Pancreas (tissue), 10 donors: Measurements from ENCODE around the gene KLK4. TPM values are rescaled to one million over a fixed set of nuclear protein-coding genes. Genes with fewer than 3 reads are reported as not detected.
A peak's percentile ranks its signal among the peaks of the same experiment; 100 is the strongest.

Source experiments
- ATAC-seq, 4 donors: fragments of 200-7000 bp; cut with Tn5 transposase; one replicate each; pipeline versions ENCODE4 v1.8.0 to v1.9.1; 2020; ENCODE audit warnings: mild to moderate bottlenecking in 4 of 4, moderate library complexity in 4 of 4
- DNase-seq, 6 donors: peaks; one replicate each; pipeline ENCODE4 v3.0.0-alpha.2; 2020
- FAIRE-seq: peaks from 2 replicates; lab custom pipeline; 2012; peaks lifted over from hg19 to GRCh38; lab: Jason Lieb, UNC
- H3K27ac ChIP-seq, 4 donors: fragments of 200-600 bp; sonication (generic); 1 replicate in 3 of 4; 2 replicates in 1 of 4; pipeline versions ENCODE4 v1.5.0 to v1.8.0; 2020
- H3K27me3 ChIP-seq, 4 donors: fragments of 200-600 bp; one replicate each; pipeline ENCODE4 v1.8.0; 2021
- H3K36me3 ChIP-seq, 3 donors: fragments of 200-600 bp; sonication (generic) in 1 of 3; one replicate each; pipeline versions ENCODE4 v1.5.0 to v1.8.0; 2020 to 2021
- H3K4me1 ChIP-seq, 3 donors: fragments of 200-600 bp; one replicate each; pipeline ENCODE4 v1.8.0; 2021
- H3K4me3 ChIP-seq, 4 donors: fragments of 200-600 bp; sonication (generic) in 2 of 4; one replicate each; pipeline versions ENCODE4 v1.5.0 to v1.8.0; 2020 to 2021
- H3K9me3 ChIP-seq, 4 donors: fragments of 200-600 bp; one replicate each; pipeline ENCODE4 v1.8.0; 2021
- WGBS, 2 donors: extraction: QIAGEN DNeasy Blood & Tissue Kit; methylation state at CpG; one replicate each; pipeline ENCODE4 v1.1.7; 2013; 5-methylcytosine and 5-hydroxymethylcytosine counted together
- intact Hi-C, 3 donors: fragments of 100-400 bp; cut with DNase I; formaldehyde crosslinking; loops; one replicate each; pipeline versions ENCODE4 v1.11.1 to v1.14.2; 2022
- polyA plus RNA-seq, 2 donors: library from polyadenylated mRNA; stranded (reverse); fragments of 200-250 nt; gene quantifications; one replicate each; pipeline ENCODE4 v1.2.3, GENCODE V29; 2013
- total RNA-seq, 6 donors: library from RNA; stranded (reverse); fragmentation: NEBNext Ultra II Directional in 4 of 6; extraction: Animal tissue kit (Norgen Biotek cat#: 25700) in 4 of 6; gene quantifications; one replicate each; pipeline versions ENCODE4 v1.2.1 to v1.2.4, GENCODE V29; 2021 to 2023
- TF ChIP-seq, protein P1 (sequence below), 4 donors: fragments of 200-600 bp; sonication (generic) in 3 of 4; IDR thresholded peaks; one replicate each; pipeline versions ENCODE4 v1.5.0 to v1.8.0; 2021; ENCODE audit warnings: antibody characterized with exemption in 4 of 4
- donor health status: healthy with polysubstance abuse.
- donor health status: DM: no; HTN: no; CAD: no; lungs with moderate emphysema.
- donor health status: DM: no; HTN: no; CAD: no.
- donor health status: control.
- donor health status: control.
- donor health status: Bipolar disorder and iron deficiency.
- donor health status: DM: yes; HTN: yes; CAD: no.
- donor health status: DM: no; HTN: no; CAD: no.
- donor health status: DM: no; HTN: no; CAD: no.
- donor health status: DM: yes; HTN: yes; CAD: no.

Gene KLK4
- total and polyA plus RNA-seq, 8 donors = 0.41 TPM; not detected in 7

- FAIRE-seq (no peak), ATAC-seq (no peak), DNase-seq (no peak)
- intact Hi-C loops = no loop called here
- no peak overlapping the region for H3K27ac ChIP-seq
- H3K36me3 ChIP-seq = no peaks in the 10 kb centered on the region
- H3K4me1 ChIP-seq = no peaks in the 10 kb centered on the region
- H3K27me3 ChIP-seq = no peaks in the 10 kb centered on the region
- WGBS, 2 donors = 51 to 57% methylated on average over 10 of the region's 10 CpGs
- H3K4me3 ChIP-seq = no peak overlapping the region
- H3K9me3 ChIP-seq = no peaks in the 10 kb centered on the region
- TF ChIP-seq, protein P1, sequence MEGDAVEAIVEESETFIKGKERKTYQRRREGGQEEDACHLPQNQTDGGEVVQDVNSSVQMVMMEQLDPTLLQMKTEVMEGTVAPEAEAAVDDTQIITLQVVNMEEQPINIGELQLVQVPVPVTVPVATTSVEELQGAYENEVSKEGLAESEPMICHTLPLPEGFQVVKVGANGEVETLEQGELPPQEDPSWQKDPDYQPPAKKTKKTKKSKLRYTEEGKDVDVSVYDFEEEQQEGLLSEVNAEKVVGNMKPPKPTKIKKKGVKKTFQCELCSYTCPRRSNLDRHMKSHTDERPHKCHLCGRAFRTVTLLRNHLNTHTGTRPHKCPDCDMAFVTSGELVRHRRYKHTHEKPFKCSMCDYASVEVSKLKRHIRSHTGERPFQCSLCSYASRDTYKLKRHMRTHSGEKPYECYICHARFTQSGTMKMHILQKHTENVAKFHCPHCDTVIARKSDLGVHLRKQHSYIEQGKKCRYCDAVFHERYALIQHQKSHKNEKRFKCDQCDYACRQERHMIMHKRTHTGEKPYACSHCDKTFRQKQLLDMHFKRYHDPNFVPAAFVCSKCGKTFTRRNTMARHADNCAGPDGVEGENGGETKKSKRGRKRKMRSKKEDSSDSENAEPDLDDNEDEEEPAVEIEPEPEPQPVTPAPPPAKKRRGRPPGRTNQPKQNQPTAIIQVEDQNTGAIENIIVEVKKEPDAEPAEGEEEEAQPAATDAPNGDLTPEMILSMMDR (IDR thresholded peaks at IDR 0.05) = no peak
Observed at GRCh38 chr19:50894478-50895356, 16.5 kb downstream of the KLK4 start.

GRCh38 chr19:50893047-50893736 lies 18.0 kb downstream of the KLK4 start:
- no peaks in the 10 kb centered on the region for H3K4me1 ChIP-seq
- H3K27me3 ChIP-seq = no peaks in the 10 kb centered on the region
- TF ChIP-seq, protein P1 (IDR thresholded peaks at IDR 0.05) = no peak
- no peak for DNase-seq
- H3K9me3 ChIP-seq = no peaks in the 10 kb centered on the region
- FAIRE-seq = no peak
- intact Hi-C loops = no loop called here
- peak in 1 of 4 donors; percentile 39 for ATAC-seq
- 85 to 86% methylated on average over 18 of the region's 18 CpGs for WGBS, 2 donors
- no peak overlapping the region for H3K4me3 ChIP-seq
- no peak overlapping the region for H3K27ac ChIP-seq
- no peaks in the 10 kb centered on the region for H3K36me3 ChIP-seq

- Histone ChIP-seq H3K36me3 (no peaks in the 10 kb centered on the region), H3K9me3 (no peaks in the 10 kb centered on the region), H3K27me3 (no peaks in the 10 kb centered on the region), H3K4me3 (no peak overlapping the region), H3K4me1 (no peaks in the 10 kb centered on the region), H3K27ac (no peak overlapping the region)
- TF ChIP-seq, protein P1 (IDR thresholded peaks at IDR 0.05) = no peak
- 76 to 86% methylated on average over 5 of the region's 5 CpGs for WGBS, 2 donors
- no peak for ATAC-seq
- no peak for FAIRE-seq
- intact Hi-C loops = no loop called here
- DNase-seq = no peak
Observed at GRCh38 chr19:50891253-50891625, 20.0 kb downstream of the KLK4 start.

DNA sequence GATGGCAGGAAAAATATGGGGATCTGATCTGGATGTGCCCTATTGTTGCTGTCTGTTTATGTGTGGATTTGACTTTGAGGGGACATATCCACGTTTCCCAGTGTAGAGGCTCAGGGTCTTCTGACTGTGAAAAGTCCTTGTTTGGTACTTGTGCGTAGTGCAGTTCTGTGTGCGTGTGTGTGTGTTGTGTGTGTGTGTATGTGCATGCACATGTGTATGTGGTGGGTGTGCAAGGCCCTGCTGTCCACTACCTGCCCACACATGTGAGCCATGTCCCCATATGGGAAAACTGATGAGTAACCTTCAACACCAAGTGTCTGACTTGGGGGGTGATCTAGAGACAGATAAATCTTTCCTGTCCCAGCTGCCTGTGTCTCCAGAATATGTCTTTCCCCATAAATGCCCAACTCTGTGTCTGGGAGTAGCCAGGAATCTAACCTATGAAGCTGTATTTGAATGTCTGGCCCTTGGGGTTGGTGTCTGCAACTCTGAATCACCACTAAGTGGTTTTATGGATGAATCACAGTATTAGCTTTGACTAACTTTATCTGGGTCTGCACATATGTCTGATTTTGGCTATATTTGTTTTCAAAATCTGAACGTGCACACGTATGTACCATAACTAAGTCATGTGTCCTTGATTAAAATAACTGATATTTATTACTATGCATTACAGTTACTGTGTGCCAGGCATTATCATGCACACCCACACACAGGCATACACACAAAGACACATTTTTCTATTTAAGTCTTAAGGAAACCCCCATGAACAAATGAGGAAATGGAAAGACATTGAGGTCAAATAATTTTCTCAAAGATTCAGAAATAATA lies 20.6 kb downstream of the KLK4 start:
- TF ChIP-seq, protein P1 (IDR thresholded peaks at IDR 0.05) = no peak
- H3K27me3 ChIP-seq = no peaks in the 10 kb centered on the region
- no peaks in the 10 kb centered on the region for H3K36me3 ChIP-seq
- FAIRE-seq = no peak
- WGBS, 2 donors = 52 to 59% methylated on average over 5 of the region's 5 CpGs
- no peak overlapping the region for H3K4me3 ChIP-seq
- no peak for ATAC-seq
- no peak overlapping the region for H3K27ac ChIP-seq
- no peaks in the 10 kb centered on the region for H3K4me1 ChIP-seq
- H3K9me3 ChIP-seq = no peaks in the 10 kb centered on the region
- DNase-seq = no peak
- intact Hi-C loops = no loop called here
